OCI-LY3 (cell line): ENCODE results near the gene MARVELD3.
"Not testable (repeated sequence)": the region's sequence is repeated elsewhere in the genome, so short reads cannot be mapped to it uniquely, and the experiment has no call there.

ENCODE experiments used
- EZH2phosphoT487 ChIP-seq: fragments of 200-600 bp; shearing (Covaris generic); IDR thresholded peaks from 2 replicates; pipeline ENCODE4 v1.6.1; 2018; ENCODE audit warnings: antibody characterized with exemption, mixed run types, low read depth
- TF ChIP-seq, protein P1 (sequence below): fragments of 200-600, 300-600 bp; sonication (generic); IDR thresholded peaks from 2 replicates; pipeline ENCODE4 v1.5.1; 2014; ENCODE audit warnings: antibody characterized with exemption, low read length, low read depth

DNA sequence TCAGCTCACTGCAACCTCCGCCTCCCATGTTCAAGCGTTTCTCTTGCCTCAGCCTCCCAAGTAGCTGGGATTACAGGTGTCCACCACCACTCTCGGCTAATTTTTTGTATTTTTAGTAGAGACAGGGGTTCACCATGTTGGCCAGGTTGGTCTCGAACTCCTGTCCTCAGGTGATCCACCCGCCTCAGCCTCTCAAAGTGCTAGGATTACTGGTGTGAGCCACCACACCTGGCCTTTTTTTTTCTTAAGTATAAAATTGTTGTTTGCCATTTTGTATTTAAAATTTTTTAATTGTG, 43.5 kb upstream of the MARVELD3 start:
- TF ChIP-seq, protein P1, sequence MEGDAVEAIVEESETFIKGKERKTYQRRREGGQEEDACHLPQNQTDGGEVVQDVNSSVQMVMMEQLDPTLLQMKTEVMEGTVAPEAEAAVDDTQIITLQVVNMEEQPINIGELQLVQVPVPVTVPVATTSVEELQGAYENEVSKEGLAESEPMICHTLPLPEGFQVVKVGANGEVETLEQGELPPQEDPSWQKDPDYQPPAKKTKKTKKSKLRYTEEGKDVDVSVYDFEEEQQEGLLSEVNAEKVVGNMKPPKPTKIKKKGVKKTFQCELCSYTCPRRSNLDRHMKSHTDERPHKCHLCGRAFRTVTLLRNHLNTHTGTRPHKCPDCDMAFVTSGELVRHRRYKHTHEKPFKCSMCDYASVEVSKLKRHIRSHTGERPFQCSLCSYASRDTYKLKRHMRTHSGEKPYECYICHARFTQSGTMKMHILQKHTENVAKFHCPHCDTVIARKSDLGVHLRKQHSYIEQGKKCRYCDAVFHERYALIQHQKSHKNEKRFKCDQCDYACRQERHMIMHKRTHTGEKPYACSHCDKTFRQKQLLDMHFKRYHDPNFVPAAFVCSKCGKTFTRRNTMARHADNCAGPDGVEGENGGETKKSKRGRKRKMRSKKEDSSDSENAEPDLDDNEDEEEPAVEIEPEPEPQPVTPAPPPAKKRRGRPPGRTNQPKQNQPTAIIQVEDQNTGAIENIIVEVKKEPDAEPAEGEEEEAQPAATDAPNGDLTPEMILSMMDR: not testable (repeated sequence)
- not testable (repeated sequence) for TF ChIP-seq EZH2phosphoT487
